Cardiac fibroblast (primary cell): ENCODE data around the gene NCKIPSD.

Experiments used
- DNase-seq, 2 donors: peaks; one replicate each; pipeline versions ENCODE4 v3.0.0 to v3.0.0-alpha.2; 2010; ENCODE audit warnings: low read depth in 2 of 2
- H3K4me3 ChIP-seq, 2 donors: replicated peaks in 1 of 2; 1 replicate in 1 of 2; 2 replicates in 1 of 2; pipeline ENCODE4 v1.5.1; 2011; ENCODE audit warnings: low read depth in 2 of 2, low read length in 2 of 2, mild to moderate bottlenecking in 2 of 2, moderate library complexity in 1 of 2
- CTCF ChIP-seq: IDR thresholded peaks from one replicate; pipeline ENCODE4 v1.5.1; 2011; ENCODE audit warnings: low read depth, mild to moderate bottlenecking, low read length, inconsistent platforms

NCKIPSD gene

DNA sequence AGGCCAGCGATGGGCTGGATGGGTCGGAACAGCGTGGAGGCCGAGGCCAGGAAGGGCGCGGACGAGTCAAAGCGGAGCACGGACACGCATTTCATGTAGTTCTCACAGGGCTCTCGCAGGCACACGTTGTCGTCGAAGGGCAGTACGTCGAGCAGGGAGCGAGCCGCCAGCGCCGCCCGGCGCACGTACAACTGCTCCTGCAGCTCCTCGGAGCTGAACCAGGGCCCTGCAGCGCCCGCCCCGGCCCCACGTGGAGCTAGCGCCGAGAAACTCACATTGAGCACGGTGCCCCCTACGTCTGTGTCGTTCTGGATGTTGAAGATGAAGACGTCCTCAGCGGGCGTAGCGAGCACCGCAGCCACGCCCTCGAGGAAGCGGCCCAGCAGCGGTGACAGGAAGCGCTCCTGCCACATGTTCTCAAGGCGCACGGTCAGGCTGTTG, 28.9 kb downstream of the NCKIPSD start:
- TF ChIP-seq CTCF, result no peak
- peak; percentile 5 to 9 for DNase-seq
- peak overlapping the region in 1 of 2 donors; percentile 48 for H3K4me3 ChIP-seq

DNA sequence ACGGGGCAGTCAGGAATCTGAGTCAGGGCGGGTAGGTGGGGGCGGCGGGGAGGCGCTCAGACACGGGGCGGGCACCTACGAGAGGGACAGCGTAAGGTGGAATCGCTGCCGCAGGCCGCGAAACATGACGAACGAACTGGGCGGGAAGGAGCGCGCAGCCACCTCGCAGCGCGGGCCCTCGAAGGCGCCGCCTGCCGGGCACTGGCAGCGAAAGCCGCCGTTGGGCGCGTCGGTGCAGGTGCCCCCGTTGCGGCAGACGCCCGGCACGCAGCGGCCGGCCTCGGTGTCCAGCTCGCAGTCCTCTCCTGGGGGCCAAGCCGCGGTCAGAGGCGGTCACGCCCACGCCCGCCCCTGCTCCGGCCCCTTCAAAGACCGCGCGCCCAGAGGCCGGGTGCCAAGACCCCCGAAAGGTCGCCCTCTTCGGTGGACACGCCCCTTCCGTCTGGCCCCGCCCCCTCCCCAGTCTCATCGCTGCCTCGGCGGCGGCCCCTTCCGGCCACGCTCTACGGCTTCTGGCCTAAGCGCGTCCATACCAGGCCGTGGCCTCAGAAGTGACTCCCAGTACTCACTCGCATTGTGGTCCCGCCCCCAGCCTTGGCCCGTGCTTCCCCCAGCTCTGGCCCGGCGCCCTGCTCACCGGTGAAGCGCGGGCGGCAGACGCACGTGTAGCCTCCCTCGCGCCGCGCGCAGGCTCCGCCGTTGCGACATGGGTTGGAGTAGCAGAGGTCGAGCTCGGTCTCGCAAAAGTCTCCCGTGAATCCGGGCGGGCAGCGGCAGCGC, 29.5 kb downstream of the NCKIPSD start:
- DNase-seq, result peak; percentile 74 to 77
- H3K4me3 ChIP-seq, result peak overlapping the region; percentile 40 to 48
- TF ChIP-seq CTCF, result no peak

DNA sequence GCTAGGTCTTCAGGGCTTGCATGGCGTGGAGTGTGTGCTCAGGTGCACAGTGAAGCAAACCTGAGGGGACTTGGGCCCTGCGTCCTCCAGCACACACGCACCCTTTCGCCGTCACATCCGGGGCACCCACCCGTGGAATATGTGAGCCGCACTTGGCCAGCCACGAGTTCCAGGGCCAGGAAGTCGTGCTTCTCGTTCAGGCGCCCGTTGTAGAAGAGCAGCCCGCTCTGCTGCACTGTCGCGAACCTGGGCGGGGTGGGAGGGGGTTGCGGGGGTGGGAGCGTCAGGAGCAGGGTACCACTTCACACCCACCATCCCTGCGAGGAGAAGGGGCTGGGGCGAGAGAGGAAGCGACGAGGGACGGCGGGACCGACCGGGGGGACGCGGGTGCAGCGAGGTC, 30.1 kb downstream of the NCKIPSD start:
- DNase-seq, result no peak
- peak overlapping the region; percentile 19 to 48 for H3K4me3 ChIP-seq
- no peak for TF ChIP-seq CTCF

DNA sequence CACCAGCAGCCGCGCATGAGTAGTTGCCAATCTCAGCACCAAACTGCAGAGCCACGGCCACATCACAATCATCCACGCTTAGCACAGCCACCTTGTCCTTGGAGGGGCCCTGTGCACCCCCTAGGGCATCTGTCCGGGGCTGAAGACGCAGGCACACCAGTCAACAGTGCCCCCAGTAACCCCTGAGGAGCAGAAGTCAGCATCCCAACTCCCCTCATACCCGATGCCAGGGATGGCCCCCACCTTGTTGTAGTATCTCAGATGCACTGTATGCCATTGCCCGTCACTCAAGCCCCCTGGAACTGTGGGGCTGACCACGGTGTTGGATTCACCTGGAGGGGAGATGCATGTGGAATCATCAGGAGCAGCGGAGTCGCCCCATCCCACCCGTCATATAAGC, 30.7 kb downstream of the NCKIPSD start:
- DNase-seq, result no peak
- H3K4me3 ChIP-seq, result no peak overlapping the region
- no peak for TF ChIP-seq CTCF

DNA sequence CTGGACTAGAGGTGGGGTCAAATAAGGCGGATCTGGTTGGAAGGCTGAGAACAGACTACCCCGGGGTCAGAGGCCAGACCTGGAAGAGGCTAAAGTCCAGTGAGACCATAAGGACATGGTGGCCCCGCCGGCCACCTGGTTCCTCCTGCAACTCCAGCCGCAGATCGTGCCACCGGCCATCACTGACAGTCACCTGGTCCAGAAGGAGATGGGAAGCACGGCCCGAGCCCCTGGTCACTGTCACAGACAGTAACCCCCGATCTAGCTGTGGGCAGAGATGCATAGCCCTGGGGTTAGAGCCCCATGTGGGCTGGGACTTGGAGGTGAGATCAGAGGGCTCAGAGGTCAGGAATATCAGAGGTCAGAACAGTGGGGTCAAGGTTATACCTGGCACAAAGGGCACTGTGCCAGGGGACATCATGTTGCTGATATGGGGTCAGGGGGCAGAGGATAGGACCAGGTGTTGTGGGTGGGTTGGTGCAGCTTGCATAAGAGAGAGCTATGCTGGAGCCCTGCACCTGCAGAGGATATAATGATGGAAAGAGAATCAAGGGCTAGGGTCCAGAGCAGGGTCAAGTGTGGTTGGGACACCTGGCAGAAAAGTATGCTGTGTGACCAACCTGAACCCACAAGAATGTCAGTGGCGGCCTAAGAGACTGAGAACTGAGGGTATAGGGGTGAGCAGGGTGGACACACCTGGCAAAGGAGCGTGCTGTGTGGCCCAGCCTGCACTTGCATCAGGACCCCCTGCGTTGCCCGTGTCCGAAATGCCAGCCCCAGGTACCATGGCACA, 32.6 kb downstream of the NCKIPSD start:
- no peak for DNase-seq
- H3K4me3 ChIP-seq, result no peak overlapping the region
- no peak for TF ChIP-seq CTCF

DNA sequence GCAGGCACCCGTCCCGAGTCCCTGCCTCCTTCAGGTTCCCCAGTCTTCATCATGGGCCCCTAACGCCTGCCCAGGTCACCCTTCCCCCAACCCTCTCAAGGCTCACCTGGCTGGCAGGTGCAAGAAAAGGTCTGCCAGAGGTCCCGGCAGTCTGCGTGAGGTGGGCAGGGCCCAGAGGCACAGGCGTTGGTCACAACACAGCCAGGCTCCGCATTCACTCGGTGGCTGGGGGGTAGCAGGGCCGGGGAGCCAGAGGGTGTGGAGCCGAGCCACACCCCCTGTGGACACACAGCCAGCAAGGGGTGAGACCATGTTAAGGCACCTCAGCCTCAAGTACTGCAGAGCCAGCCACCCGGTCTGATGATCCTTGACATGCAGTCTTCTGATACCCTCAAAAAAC, 33.9 kb downstream of the NCKIPSD start:
- TF ChIP-seq CTCF, result no peak
- no peak for DNase-seq

More for the DNA sequence above, 33.9 kb downstream of the NCKIPSD start:
- H3K4me3 ChIP-seq, result no peak overlapping the region
